SH-SY5Y (cell line): ENCODE measurements around the gene AP2B1.

ENCODE experiments used
- GATA2 ChIP-seq: IDR thresholded peaks from 2 replicates; pipeline ENCODE4 v1.6.1; 2011; ENCODE audit warnings: mild to moderate bottlenecking, low read depth, low read length
- GATA3 ChIP-seq: IDR thresholded peaks from 2 replicates; pipeline ENCODE4 v1.6.1; 2011; ENCODE audit warnings: low read depth, mild to moderate bottlenecking, low read length, moderate library complexity

- TF ChIP-seq GATA2: no peak
- no peak for TF ChIP-seq GATA3
Measured at GRCh38 chr17:35641032-35641431, 53.9 kb downstream of the AP2B1 start.
